ENCODE results near the gene GPC4.

GPC4 gene

DNA sequence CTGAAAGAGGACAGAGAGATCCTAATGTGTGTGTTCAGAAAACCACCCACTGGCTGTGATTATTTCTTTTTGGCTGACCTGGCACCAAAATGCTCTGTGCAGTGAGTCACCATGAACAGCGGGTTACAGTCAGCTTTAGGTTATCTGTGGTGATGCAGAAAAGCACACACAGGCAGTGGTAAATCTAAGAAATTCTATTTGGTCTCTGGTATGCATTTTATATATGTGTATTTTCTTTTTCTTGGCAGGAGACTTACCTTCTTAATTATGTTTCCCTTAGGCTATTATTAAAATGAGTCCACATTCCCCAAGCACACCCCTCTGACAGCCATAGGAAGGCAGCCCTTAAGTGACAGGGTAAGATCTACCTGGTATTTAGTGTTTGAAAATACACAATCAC lies 118.0 kb downstream of the GPC4 start:
- no peak for ATAC-seq

DNA sequence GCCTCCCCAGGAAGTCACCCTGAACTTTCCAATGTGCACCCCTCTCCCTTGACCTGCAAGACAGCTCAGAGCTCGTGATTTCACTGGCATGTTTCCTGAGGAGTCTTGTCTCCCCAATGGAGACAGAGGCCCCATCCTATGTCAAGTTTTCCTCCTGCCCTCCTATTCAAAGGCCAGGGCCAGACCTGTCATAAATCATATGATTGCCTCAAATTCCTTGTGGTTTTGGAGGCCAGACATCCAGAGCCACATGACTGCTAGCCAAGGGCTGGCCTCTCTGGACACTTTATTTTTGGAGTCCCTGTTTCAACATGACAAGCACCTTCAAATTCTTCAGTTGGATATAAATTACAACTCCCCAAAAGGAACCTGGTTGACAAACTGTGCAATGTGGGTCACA lies 121.2 kb downstream of the GPC4 start:
- TF ChIP-seq ARNTL (CRISPR knock-in tag; IDR thresholded peaks at IDR 0.05; ENCODE audit: borderline replicate concordance, low read depth) (no peak), ZNF70 (CRISPR knock-in tag; IDR thresholded peaks at IDR 0.05) (no peak), TOX (CRISPR knock-in tag; IDR thresholded peaks at IDR 0.05; ENCODE audit: borderline replicate concordance) (no peak), CSDC2 (CRISPR knock-in tag; IDR thresholded peaks at IDR 0.05) (no peak), ISL1 (CRISPR knock-in tag; IDR thresholded peaks at IDR 0.05) (no peak), PPARA (CRISPR knock-in tag; IDR thresholded peaks at IDR 0.05; ENCODE audit: borderline replicate concordance) (no peak), TCF4 (CRISPR knock-in tag; IDR thresholded peaks at IDR 0.05; ENCODE audit: borderline replicate concordance) (no peak), GLIS3 (CRISPR knock-in tag; IDR thresholded peaks at IDR 0.05) (no peak), SNAI2 (CRISPR knock-in tag; IDR thresholded peaks at IDR 0.05) (no peak), RARB (CRISPR knock-in tag; IDR thresholded peaks at IDR 0.05) (no peak), ZC3H10 (CRISPR knock-in tag; IDR thresholded peaks at IDR 0.05) (no peak), ZNF565 (CRISPR knock-in tag; conservative IDR thresholded peaks at IDR 0.05; ENCODE audit: low read depth) (no peak), OSR1 (CRISPR knock-in tag; IDR thresholded peaks at IDR 0.05) (no peak)
- TF ChIP-seq, protein P1, sequence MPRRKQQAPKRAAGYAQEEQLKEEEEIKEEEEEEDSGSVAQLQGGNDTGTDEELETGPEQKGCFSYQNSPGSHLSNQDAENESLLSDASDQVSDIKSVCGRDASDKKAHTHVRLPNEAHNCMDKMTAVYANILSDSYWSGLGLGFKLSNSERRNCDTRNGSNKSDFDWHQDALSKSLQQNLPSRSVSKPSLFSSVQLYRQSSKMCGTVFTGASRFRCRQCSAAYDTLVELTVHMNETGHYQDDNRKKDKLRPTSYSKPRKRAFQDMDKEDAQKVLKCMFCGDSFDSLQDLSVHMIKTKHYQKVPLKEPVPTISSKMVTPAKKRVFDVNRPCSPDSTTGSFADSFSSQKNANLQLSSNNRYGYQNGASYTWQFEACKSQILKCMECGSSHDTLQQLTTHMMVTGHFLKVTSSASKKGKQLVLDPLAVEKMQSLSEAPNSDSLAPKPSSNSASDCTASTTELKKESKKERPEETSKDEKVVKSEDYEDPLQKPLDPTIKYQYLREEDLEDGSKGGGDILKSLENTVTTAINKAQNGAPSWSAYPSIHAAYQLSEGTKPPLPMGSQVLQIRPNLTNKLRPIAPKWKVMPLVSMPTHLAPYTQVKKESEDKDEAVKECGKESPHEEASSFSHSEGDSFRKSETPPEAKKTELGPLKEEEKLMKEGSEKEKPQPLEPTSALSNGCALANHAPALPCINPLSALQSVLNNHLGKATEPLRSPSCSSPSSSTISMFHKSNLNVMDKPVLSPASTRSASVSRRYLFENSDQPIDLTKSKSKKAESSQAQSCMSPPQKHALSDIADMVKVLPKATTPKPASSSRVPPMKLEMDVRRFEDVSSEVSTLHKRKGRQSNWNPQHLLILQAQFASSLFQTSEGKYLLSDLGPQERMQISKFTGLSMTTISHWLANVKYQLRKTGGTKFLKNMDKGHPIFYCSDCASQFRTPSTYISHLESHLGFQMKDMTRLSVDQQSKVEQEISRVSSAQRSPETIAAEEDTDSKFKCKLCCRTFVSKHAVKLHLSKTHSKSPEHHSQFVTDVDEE (CRISPR knock-in tag; IDR thresholded peaks at IDR 0.05), result no peak
- TF ChIP-seq, protein P2, sequence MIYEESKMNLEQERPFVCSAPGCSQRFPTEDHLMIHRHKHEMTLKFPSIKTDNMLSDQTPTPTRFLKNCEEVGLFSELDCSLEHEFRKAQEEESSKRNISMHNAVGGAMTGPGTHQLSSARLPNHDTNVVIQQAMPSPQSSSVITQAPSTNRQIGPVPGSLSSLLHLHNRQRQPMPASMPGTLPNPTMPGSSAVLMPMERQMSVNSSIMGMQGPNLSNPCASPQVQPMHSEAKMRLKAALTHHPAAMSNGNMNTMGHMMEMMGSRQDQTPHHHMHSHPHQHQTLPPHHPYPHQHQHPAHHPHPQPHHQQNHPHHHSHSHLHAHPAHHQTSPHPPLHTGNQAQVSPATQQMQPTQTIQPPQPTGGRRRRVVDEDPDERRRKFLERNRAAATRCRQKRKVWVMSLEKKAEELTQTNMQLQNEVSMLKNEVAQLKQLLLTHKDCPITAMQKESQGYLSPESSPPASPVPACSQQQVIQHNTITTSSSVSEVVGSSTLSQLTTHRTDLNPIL (CRISPR knock-in tag; IDR thresholded peaks at IDR 0.05; ENCODE audit: low read depth), result no peak
- TF ChIP-seq, protein P3, sequence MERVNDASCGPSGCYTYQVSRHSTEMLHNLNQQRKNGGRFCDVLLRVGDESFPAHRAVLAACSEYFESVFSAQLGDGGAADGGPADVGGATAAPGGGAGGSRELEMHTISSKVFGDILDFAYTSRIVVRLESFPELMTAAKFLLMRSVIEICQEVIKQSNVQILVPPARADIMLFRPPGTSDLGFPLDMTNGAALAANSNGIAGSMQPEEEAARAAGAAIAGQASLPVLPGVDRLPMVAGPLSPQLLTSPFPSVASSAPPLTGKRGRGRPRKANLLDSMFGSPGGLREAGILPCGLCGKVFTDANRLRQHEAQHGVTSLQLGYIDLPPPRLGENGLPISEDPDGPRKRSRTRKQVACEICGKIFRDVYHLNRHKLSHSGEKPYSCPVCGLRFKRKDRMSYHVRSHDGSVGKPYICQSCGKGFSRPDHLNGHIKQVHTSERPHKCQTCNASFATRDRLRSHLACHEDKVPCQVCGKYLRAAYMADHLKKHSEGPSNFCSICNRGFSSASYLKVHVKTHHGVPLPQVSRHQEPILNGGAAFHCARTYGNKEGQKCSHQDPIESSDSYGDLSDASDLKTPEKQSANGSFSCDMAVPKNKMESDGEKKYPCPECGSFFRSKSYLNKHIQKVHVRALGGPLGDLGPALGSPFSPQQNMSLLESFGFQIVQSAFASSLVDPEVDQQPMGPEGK (CRISPR knock-in tag; IDR thresholded peaks at IDR 0.05; ENCODE audit: borderline replicate concordance), result no peak
- TF ChIP-seq, protein P4, sequence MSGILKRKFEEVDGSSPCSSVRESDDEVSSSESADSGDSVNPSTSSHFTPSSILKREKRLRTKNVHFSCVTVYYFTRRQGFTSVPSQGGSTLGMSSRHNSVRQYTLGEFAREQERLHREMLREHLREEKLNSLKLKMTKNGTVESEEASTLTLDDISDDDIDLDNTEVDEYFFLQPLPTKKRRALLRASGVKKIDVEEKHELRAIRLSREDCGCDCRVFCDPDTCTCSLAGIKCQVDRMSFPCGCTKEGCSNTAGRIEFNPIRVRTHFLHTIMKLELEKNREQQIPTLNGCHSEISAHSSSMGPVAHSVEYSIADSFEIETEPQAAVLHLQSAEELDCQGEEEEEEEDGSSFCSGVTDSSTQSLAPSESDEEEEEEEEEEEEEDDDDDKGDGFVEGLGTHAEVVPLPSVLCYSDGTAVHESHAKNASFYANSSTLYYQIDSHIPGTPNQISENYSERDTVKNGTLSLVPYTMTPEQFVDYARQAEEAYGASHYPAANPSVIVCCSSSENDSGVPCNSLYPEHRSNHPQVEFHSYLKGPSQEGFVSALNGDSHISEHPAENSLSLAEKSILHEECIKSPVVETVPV (CRISPR knock-in tag; IDR thresholded peaks at IDR 0.05), result no peak
- no peak for ATAC-seq

More for the DNA sequence above, 118.0 kb downstream of the GPC4 start:
- peak; percentile 74; the same call in 1 of the 2 replicates for TF ChIP-seq ZNF8 (CRISPR knock-in tag; IDR thresholded peaks at IDR 0.05)
- TF ChIP-seq OSR1 (CRISPR knock-in tag; IDR thresholded peaks at IDR 0.05), result no peak

DNA sequence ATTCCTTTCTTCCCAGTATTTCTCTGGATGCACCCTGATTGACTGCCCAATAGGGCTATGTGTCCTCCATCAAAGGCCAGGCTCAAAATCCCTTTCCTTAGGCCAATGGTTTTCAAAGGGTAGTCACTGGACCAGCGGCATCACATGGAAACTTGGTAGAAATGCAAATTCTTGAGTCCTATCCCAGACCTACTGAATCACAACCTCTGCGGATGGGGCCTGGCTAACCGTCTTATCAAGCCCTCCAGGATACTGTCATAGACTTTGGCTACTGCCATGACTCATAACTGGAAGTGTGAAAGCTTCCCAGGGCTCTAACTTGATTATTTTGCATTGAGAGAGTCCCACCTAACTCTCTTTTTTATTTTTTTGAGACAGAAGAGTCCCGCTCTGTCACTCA lies 125.2 kb downstream of the GPC4 start:
- TF ChIP-seq ZC3H10 (CRISPR knock-in tag; IDR thresholded peaks at IDR 0.05) (no peak), ZFP3 (CRISPR knock-in tag; IDR thresholded peaks at IDR 0.05) (no peak), CSDC2 (CRISPR knock-in tag; IDR thresholded peaks at IDR 0.05) (no peak), SNAI2 (CRISPR knock-in tag; IDR thresholded peaks at IDR 0.05) (no peak), ZNF565 (CRISPR knock-in tag; conservative IDR thresholded peaks at IDR 0.05; ENCODE audit: low read depth) (no peak), ISL1 (CRISPR knock-in tag; IDR thresholded peaks at IDR 0.05) (no peak), PPARA (CRISPR knock-in tag; IDR thresholded peaks at IDR 0.05; ENCODE audit: borderline replicate concordance) (no peak)
- TF ChIP-seq, protein P2 (CRISPR knock-in tag; IDR thresholded peaks at IDR 0.05; ENCODE audit: low read depth), result no peak
- no peak for ATAC-seq

DNA sequence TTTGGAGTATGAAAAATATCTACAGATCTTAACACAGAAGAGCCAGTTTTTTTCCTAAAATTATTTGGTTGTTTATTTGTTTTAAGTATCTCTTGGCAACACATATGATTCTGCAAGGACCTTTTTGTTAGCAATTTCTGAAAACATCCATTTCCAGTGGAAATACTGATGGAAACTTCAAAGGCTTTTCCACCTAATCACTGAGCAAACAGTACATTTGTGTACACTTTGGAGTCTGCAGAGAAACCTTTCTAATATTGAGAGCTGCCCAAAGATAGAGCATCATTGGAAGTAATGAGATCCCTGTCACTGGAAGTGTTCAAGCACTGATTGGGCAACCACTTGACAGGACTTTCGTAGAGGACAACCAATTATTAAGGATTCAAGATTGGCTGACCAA lies 127.4 kb downstream of the GPC4 start:
- no peak for ATAC-seq
- TF ChIP-seq ZC3H10 (CRISPR knock-in tag; IDR thresholded peaks at IDR 0.05) (no peak), ESRRG (CRISPR knock-in tag; IDR thresholded peaks at IDR 0.05) (no peak), ZNF8 (CRISPR knock-in tag; IDR thresholded peaks at IDR 0.05) (no peak), ISL1 (CRISPR knock-in tag; IDR thresholded peaks at IDR 0.05) (no peak)
- TF ChIP-seq, protein P3 (CRISPR knock-in tag; IDR thresholded peaks at IDR 0.05; ENCODE audit: borderline replicate concordance), result no peak
